SK-N-SH treated with all-trans-retinoic acid at 6 μM for 48 hours (cell line): ENCODE results near the gene TMEM120B.

Source experiments
- ARNTL ChIP-seq: fragments of 450-650 bp; formaldehyde crosslinking; IDR thresholded peaks from 2 replicates; pipeline ENCODE4 v1.5.0; 2020; ENCODE audit warnings: low read depth, mild to moderate bottlenecking, moderate library complexity, borderline replicate concordance
- CSDC2 ChIP-seq: fragments of 250-450 bp; sonication (Bioruptor Pico); IDR thresholded peaks from 2 replicates; pipeline ENCODE4 v1.5.0; 2020; ENCODE audit warnings: mild to moderate bottlenecking, moderate library complexity
- ESRRG ChIP-seq: fragments of 250-450 bp; sonication (Bioruptor Pico); IDR thresholded peaks from 2 replicates; pipeline ENCODE4 v1.6.1; 2021; ENCODE audit warnings: mild to moderate bottlenecking
- ZFP30 ChIP-seq: fragments of 450-650 bp; formaldehyde crosslinking; IDR thresholded peaks from 2 replicates; pipeline ENCODE4 v1.5.0; 2022; ENCODE audit warnings: mild to moderate bottlenecking, moderate library complexity
- TF ChIP-seq, protein P1 (sequence below): fragments of 250-450 bp; sonication (Bioruptor Pico); IDR thresholded peaks from 2 replicates; pipeline ENCODE4 v1.8.0; 2020; ENCODE audit warnings: mild to moderate bottlenecking, moderate library complexity, borderline replicate concordance

GRCh38 chr12:121663610-121663929 lies 49.0 kb upstream of the TMEM120B start:
- TF ChIP-seq CSDC2 (CRISPR knock-in tag) (no peak), ESRRG (no peak), ZFP30 (CRISPR knock-in tag) (no peak), ARNTL (no peak)
- TF ChIP-seq, protein P1, sequence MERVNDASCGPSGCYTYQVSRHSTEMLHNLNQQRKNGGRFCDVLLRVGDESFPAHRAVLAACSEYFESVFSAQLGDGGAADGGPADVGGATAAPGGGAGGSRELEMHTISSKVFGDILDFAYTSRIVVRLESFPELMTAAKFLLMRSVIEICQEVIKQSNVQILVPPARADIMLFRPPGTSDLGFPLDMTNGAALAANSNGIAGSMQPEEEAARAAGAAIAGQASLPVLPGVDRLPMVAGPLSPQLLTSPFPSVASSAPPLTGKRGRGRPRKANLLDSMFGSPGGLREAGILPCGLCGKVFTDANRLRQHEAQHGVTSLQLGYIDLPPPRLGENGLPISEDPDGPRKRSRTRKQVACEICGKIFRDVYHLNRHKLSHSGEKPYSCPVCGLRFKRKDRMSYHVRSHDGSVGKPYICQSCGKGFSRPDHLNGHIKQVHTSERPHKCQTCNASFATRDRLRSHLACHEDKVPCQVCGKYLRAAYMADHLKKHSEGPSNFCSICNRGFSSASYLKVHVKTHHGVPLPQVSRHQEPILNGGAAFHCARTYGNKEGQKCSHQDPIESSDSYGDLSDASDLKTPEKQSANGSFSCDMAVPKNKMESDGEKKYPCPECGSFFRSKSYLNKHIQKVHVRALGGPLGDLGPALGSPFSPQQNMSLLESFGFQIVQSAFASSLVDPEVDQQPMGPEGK (CRISPR knock-in tag), result no peak
